HG03139 (cell line): ENCODE results near the gene ANKIB1.
"Not testable (repeated sequence)": the region's sequence is repeated elsewhere in the genome, so short reads cannot be mapped to it uniquely, and the experiment has no call there.

ENCODE experiments used
- ATAC-seq: cut with Tn5 transposase; IDR thresholded peaks from one replicate; pipeline ENCODE4 v1.9.1; 2021; ENCODE audit not compliant: unreplicated experiment

Gene ANKIB1

GRCh38 chr7:92402920-92403759 lies 157.4 kb downstream of the ANKIB1 start:
- no peak for ATAC-seq

GRCh38 chr7:92403760-92404074 lies 157.9 kb downstream of the ANKIB1 start:
- ATAC-seq, result no peak

DNA sequence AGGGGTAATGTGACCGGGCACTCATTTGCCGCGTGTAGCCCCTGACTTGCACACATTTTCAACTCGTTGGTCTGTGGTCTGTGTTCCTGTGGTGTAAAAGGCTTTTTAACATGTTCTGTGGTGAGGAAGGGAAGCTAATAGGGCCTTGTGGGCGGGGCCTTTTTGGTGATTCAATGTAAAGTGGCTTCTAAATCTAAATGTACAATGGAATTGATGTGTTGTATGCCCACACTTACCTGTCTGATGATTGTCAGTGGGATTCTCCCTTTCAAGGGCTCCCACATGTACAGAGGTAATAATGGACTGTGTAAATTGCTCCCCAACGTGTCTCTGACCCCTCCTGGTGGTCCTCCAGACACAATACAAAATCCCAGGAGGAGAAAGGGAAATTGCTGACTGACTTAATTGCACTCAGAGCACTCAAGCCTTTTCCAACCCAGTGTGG lies 158.4 kb downstream of the ANKIB1 start:
- no peak for ATAC-seq

- ATAC-seq, result no peak
These were observed 163.6 kb downstream of the ANKIB1 start for GRCh38 chr7:92409357-92409756.

- not testable (repeated sequence) for ATAC-seq
These were observed 164.4 kb downstream of the ANKIB1 start for GRCh38 chr7:92410162-92410561.

DNA sequence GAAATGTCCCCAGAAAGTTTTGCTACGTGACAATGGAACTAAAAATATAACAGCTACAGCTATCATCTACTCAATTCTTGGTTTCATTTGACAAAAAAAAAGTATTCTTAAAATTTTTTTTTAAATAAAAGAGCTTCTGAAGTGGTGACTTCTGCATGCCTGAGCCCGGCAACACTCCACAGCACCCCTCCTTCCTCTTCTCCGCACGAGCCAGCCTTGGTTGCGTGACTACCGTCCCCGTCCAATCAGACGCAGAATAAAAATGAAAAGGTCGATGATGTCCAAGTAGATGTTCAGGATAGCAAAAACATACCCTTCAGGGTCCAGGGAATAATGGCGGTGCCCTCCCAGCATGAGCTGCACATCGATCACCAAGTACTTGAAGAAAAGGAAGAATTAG lies 167.0 kb downstream of the ANKIB1 start:
- ATAC-seq, result no peak

DNA sequence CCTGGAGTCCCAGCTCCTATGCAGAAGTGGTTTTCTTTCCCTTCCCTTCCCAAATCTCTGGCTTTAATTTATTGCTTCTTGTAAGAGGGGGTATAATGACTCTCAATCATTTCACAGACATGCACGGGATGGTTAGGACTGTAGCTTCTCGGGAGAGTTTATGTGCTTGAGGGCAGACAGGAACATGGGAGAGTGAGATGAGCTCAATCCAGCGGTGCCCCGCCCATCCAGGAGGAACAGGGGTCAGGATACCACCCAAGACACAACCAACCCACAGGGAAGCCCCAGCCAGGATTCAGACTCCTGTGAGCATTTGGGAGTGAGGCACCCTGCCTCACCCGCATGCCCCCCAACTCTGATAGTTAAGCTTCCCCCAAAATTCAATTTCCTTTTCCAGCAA lies 167.8 kb downstream of the ANKIB1 start:
- ATAC-seq, result no peak

- ATAC-seq, result no peak
These were observed 169.5 kb downstream of the ANKIB1 start for GRCh38 chr7:92415225-92415624.

- ATAC-seq, result no peak
These were observed 172.1 kb downstream of the ANKIB1 start for GRCh38 chr7:92417913-92418312.

DNA sequence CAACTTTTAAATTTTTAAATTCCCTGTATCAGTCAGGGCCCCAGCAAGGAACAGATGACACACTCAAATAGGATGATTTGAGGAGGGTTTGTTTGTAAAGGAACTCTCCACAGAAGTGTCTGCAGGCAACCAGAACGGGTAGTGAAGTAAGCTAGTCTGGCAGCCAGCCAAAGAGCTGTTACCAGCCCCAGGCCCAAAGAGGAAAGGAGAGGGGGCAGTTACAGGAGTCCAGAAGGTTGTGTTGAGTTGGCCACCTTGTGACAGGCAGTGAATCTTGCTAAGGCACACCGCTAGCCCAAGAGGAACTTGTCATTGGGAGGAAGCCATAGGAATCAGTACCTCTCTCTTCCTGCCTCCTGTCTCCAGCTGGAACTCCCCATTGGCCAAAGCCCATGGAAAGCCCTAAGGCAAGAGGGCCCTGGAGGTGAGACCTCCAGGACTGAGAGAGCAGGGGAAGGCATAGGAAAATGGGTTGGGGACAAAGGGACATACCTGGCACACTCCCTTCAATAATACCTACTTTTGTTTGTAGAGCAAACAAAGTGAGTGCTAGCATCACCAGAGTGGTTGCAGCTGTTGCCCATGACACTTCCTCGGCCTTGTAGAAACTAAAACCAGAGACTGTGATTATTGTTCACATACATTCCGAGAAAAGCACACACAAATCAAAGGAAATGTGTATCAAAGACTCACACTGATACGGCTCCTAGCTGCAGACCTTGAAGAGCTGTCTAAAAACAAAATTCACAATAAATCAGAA lies 176.1 kb downstream of the ANKIB1 start:
- no peak for ATAC-seq

- ATAC-seq, result no peak
These were observed 177.2 kb downstream of the ANKIB1 start for GRCh38 chr7:92422926-92423325.

GRCh38 chr7:92423710-92424131 lies 177.9 kb downstream of the ANKIB1 start:
- ATAC-seq, result no peak

DNA sequence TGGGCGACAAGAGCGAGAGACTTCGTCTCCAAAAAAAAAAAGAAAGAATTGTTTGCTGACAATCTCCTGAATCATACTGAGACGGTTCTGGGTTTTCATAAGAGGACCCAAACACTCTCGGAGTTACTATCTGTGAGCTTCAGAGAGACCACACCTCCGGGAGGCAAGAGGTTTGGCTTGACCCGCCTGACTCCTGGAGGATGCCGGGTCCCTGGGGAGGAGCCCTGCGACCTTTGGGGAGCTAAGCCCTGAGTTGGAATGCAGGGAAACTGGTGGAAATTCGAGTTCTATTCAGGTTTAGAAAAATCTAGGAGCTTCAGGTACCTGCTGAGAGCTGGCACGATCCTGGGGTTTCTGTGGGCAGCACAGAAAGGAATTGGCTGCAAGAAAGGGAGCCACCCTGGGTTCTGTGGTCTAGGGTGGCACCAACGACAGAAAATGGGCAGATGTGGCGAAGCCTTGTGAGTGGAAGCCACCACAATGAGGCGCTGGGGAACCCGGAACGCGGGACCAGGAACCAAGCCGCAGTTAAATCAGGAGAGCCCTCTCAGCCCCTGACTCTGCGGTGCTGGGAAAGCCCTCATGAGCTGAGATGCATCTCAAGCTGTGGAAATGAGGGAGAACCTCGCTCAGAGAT lies 179.7 kb downstream of the ANKIB1 start:
- no peak for ATAC-seq

DNA sequence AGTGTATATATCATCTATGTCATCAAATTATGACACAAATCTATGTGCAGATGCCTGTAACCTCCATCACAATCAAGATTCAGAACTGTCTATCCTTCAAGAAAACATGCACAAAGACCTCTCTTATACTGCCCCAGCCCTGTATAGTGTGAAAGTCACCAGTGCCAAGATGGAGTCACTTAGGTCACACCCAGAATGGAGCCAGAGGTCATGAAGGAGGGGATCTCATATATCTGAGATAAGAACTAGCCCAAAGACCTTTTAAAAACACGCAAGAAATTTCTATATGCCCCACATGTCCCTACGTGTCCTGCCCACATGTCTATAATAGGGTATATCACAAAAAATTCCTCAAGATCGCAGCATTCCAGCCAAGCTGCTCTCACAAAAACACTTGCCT lies 181.4 kb downstream of the ANKIB1 start:
- no peak for ATAC-seq

- no peak for ATAC-seq
These were observed 186.6 kb downstream of the ANKIB1 start for GRCh38 chr7:92432299-92432946.

DNA sequence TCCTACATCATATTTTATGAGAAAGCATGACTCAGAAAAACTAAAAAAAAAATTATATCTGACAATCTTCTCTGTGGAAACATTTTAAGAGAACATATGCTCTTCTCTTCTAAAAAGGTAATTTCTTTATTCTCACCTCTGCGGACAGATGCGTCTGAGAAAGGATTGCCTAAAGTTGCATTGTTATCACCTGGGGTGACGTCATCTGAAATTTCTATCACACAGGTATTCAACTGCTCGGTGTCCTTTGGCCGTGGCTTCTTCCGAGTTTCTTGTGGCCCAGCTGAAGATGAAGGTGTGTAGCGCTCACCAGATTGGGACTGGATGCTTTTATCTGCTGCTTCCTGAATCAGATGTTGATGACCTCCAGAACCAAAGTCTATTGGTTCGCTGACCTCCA lies 187.2 kb downstream of the ANKIB1 start:
- ATAC-seq, result no peak

GRCh38 chr7:92435542-92435941 lies 189.8 kb downstream of the ANKIB1 start:
- ATAC-seq, result no peak

DNA sequence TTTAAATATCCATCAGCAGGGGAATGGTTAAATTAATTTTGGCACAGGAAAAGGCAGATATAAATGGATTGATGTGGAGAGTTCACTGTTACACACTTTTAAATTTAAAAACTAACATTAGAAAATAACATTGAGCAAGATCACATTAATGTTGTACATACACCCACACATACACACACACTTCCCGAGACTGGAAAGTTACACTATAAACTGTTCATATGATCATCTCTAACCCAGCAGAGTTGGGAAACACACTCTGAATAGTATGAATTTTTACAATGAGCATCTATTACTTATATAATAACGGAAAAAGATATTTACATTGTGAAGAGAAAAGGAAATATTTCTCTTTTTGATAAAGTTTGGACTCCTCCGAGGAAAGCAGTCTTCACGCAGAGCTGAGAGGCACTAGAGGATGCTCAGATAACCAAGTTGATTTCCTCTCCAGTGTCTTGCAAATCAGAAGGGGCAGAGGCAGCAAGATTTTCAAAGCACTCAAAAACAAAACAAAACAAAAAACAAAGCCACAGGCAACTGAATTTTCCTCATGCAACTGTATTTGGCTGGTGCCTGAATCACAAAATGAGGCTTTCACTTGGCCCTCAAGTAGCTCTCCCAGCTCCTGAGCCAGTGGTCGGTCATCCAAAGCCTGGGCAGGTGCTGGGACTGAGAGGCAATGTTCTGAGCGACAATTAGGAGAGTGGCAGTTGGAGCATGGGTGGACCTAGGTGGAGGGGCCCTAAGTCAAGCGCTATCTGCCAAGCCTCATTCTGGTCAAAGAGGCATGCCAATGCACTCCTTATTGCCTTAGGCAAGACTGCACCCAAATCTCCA lies 191.1 kb downstream of the ANKIB1 start:
- no peak for ATAC-seq

DNA sequence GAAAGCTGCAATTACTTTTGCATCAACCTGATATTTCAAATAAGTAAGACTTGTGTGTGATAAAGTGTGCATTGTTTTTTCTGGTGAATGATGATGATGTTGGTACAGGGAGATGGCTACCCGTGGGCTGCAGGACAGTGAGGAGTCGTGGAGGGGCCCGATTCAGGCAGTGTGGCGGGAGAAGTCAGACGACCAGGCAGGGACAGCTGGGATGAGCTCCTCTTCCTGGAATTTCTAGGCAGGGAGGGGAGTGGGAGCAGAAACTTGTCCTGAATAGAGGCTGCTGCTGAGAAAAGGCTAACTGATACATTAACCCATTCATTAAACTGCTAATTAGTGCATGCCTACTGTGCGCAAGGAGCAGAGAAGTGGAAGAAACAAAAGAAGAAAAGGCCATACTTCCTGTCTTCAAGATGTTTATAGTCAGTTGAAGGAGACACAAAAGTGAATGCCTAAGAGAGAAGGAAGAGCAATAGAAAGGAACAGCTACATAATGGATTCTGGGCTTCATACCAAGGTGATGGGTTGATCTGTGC lies 192.2 kb downstream of the ANKIB1 start:
- no peak for ATAC-seq

- ATAC-seq, result not testable (repeated sequence)
These were observed 196.9 kb downstream of the ANKIB1 start for GRCh38 chr7:92442720-92443119.
